DND-41 (cell line): ENCODE results near the gene HES5.
"Not testable (repeated sequence)": the region's sequence is repeated elsewhere in the genome, so short reads cannot be mapped to it uniquely, and the experiment has no call there.

ENCODE experiments used
- ATAC-seq: fragments of 200-7000 bp; cut with Tn5 transposase; 3 replicates; pipeline ENCODE4 v1.9.1; 2021; ENCODE audit warnings: low read depth; ENCODE audit not compliant: insufficient read depth
- DNase-seq: peaks from one replicate; pipeline ENCODE4 v3.0.0-alpha.2; 2020
- H2AFZ ChIP-seq: 2 replicates; pipeline ENCODE4 v1.6.0; 2012; ENCODE audit warnings: low read depth, low read length
- H3K27ac ChIP-seq: 2 replicates; pipeline ENCODE4 v1.5.1; 2012; ENCODE audit warnings: low read length, inconsistent platforms
- H3K27me3 ChIP-seq: fragments of 200-600 bp; sonication (generic); 2 replicates; pipeline ENCODE4 v1.6.0; 2012; ENCODE audit warnings: low read length, mild to moderate bottlenecking, inconsistent platforms; ENCODE audit not compliant: insufficient read depth, poor library complexity
- H3K36me3 ChIP-seq: 2 replicates; pipeline ENCODE4 v1.5.1; 2012; ENCODE audit warnings: low read length, inconsistent platforms; ENCODE audit not compliant: insufficient read depth
- H3K4me1 ChIP-seq: 2 replicates; pipeline ENCODE4 v1.5.1; 2012; ENCODE audit warnings: mild to moderate bottlenecking, low read length; ENCODE audit not compliant: insufficient read depth
- H3K4me2 ChIP-seq: 2 replicates; pipeline ENCODE4 v1.6.0; 2012; ENCODE audit warnings: mild to moderate bottlenecking, moderate library complexity, low read length, inconsistent platforms; ENCODE audit not compliant: insufficient read depth
- H3K4me3 ChIP-seq, 2 experiments: fragments of 200-600 bp in 1 of 2; shearing (Covaris generic) in 1 of 2; 2 replicates each; pipeline ENCODE4 v1.5.1; 2012 to 2016; ENCODE audit warnings: inconsistent platforms in 2 of 2, low read length in 2 of 2, mild to moderate bottlenecking in 2 of 2, low read depth in 1 of 2, moderate library complexity in 1 of 2
- H3K79me2 ChIP-seq: 2 replicates; pipeline ENCODE4 v1.6.0; 2012; ENCODE audit warnings: low read length, inconsistent platforms; ENCODE audit not compliant: insufficient read depth
- H3K9ac ChIP-seq: 2 replicates; pipeline ENCODE4 v1.6.0; 2012; ENCODE audit warnings: low read depth, mild to moderate bottlenecking, inconsistent platforms, low read length, moderate library complexity
- H3K9me3 ChIP-seq: 2 replicates; pipeline ENCODE4 v1.5.1; 2012; ENCODE audit warnings: low read length, moderate library complexity, mild to moderate bottlenecking, inconsistent platforms; ENCODE audit not compliant: insufficient read depth, severe bottlenecking
- H4K20me1 ChIP-seq: 2 replicates; pipeline ENCODE4 v1.6.0; 2012; ENCODE audit warnings: low read length; ENCODE audit not compliant: insufficient read depth
- EZH2 ChIP-seq: IDR thresholded peaks from 3 replicates; pipeline ENCODE4 v1.6.1; 2012; ENCODE audit warnings: borderline replicate concordance, low read depth, mild to moderate bottlenecking, moderate library complexity, low read length, inconsistent platforms; ENCODE audit not compliant: severe bottlenecking
- TF ChIP-seq, protein P1 (sequence below): IDR thresholded peaks from 2 replicates; pipeline ENCODE4 v1.5.1; 2012; ENCODE audit warnings: borderline replicate concordance, low read length, moderate library complexity, mild to moderate bottlenecking; ENCODE audit not compliant: poor library complexity, severe bottlenecking; ENCODE audit errors: extremely low read depth

The HES5 gene

DNA sequence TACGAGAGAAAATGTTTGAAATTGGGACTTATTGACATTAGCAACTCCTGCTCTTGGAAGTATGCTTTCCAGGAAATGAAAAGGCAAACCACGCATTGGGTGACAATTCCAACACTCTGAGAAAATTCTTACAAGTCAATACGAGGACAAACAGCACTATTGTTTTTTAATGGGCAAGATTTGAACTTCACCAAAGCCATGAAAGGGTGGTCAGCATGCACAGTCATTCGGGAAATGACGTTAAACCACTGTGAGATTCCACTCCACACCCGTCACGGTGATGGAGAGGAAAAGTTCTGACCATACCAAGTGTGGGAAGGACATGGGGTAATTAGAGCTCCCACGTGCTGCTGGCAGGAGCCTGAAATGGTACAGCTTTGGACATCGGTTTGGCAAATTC is 44.3 kb upstream of the HES5 start:
- no peak for TF ChIP-seq EZH2
- TF ChIP-seq, protein P1, sequence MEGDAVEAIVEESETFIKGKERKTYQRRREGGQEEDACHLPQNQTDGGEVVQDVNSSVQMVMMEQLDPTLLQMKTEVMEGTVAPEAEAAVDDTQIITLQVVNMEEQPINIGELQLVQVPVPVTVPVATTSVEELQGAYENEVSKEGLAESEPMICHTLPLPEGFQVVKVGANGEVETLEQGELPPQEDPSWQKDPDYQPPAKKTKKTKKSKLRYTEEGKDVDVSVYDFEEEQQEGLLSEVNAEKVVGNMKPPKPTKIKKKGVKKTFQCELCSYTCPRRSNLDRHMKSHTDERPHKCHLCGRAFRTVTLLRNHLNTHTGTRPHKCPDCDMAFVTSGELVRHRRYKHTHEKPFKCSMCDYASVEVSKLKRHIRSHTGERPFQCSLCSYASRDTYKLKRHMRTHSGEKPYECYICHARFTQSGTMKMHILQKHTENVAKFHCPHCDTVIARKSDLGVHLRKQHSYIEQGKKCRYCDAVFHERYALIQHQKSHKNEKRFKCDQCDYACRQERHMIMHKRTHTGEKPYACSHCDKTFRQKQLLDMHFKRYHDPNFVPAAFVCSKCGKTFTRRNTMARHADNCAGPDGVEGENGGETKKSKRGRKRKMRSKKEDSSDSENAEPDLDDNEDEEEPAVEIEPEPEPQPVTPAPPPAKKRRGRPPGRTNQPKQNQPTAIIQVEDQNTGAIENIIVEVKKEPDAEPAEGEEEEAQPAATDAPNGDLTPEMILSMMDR, result no peak
- no peaks in the 10 kb centered on the region for H3K9me3 ChIP-seq
- H3K4me2 ChIP-seq, result no peak overlapping the region
- no peaks in the 10 kb centered on the region for H3K79me2 ChIP-seq
- H3K9ac ChIP-seq, result no peak overlapping the region
- DNase-seq (no peak), ATAC-seq (no peak)
- no peak overlapping the region for H2AFZ ChIP-seq
- H3K36me3 ChIP-seq, result no peaks in the 10 kb centered on the region
- H4K20me1 ChIP-seq, result no peaks in the 10 kb centered on the region
- H3K27ac ChIP-seq, result no peak overlapping the region
- H3K4me1 ChIP-seq, result no peaks in the 10 kb centered on the region
- H3K4me3 ChIP-seq, result no peak overlapping the region
- H3K27me3 ChIP-seq, result no peaks in the 10 kb centered on the region

DNA sequence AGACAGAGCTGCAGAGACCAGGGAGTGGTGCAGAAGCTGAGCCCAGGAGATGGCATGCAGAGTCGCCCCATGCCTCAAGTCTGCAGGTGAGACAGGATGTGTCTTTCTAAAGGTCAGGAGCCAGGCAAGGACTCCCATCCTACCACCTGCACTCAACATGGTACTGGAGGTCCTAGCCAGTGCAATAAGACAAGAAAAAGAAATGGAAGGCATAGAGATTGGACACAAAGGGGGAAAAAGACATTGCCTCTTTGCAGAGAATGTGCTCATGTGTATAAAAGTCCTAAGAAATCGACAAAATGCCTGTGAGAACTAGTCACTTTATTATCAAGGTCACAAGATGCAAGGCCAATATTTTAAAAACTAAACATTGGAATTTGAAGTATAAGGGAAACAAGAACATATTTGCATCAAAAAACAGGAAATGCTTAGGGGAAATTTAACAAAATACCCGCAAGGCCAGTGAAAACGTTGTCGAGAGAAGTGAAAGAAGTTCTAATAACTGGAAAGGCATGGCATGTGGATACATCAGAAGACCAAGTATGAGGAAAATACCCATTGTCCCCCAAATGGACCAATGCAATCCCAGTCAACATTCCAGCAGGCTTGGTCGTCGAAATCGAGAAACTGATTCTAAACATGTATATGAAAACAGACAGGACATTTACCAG is 43.3 kb upstream of the HES5 start:
- H3K4me1 ChIP-seq, result no peaks in the 10 kb centered on the region
- no peaks in the 10 kb centered on the region for H3K79me2 ChIP-seq
- TF ChIP-seq, protein P1, result no peak
- no peak for TF ChIP-seq EZH2
- ATAC-seq (no peak), DNase-seq (no peak)
- no peak overlapping the region for H3K4me3 ChIP-seq
- no peaks in the 10 kb centered on the region for H4K20me1 ChIP-seq
- H3K9ac ChIP-seq, result no peak overlapping the region
- H2AFZ ChIP-seq, result no peak overlapping the region
- H3K36me3 ChIP-seq, result no peaks in the 10 kb centered on the region
- no peaks in the 10 kb centered on the region for H3K9me3 ChIP-seq
- H3K27me3 ChIP-seq, result no peaks in the 10 kb centered on the region
- H3K27ac ChIP-seq, result no peak overlapping the region
- no peak overlapping the region for H3K4me2 ChIP-seq

DNA sequence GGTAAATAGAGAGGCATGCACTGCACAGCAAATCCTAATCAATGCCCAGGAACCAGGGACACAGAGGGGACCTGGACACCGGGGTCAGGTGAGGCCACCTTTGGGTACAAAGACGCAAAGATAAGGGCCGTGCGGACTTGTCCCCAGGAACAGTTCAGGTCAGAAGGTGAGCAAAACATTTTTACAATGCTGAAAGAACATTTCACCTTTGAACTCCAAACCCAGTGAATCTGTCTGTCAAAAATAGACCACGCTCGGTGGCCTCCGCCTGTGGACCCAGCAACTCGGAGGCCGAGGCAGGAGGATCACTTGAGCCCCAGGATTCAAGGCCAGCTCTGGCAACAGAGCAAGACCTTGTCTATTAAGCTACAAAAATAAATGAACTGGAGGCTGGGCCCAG is 41.3 kb upstream of the HES5 start:
- Histone ChIP-seq H3K27me3 (no peaks in the 10 kb centered on the region), H2AFZ (no peak overlapping the region), H3K4me3 (no peak overlapping the region), H3K79me2 (no peaks in the 10 kb centered on the region), H3K36me3 (no peaks in the 10 kb centered on the region), H3K9me3 (no peaks in the 10 kb centered on the region), H3K27ac (no peak overlapping the region), H3K4me2 (no peak overlapping the region), H3K4me1 (no peaks in the 10 kb centered on the region), H4K20me1 (no peaks in the 10 kb centered on the region), H3K9ac (no peak overlapping the region)
- DNase-seq (no peak), ATAC-seq (no peak)
- no peak for TF ChIP-seq EZH2
- TF ChIP-seq, protein P1, result no peak

DNA sequence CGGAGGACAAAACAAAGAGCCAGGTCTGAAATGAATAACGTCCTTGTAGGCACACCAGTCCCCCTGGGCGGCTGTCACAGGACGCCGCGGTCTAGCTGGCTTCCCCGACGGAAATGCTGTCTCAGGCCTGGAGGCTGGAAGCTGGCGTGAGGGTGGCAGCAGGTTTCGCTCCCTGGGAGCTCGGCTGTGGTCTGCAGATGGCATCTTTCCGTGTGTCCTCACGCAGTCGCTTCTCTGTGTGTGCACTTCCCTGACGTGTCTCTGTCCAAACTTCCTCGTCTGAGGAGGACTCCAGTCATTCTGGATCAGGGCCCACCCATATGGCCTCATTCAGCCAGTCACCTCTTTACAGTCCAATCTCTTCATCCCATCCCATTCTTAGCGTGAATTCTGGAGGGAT is 40.3 kb upstream of the HES5 start:
- DNase-seq (no peak), ATAC-seq (no peak)
- H3K9ac ChIP-seq, result no peak overlapping the region
- TF ChIP-seq EZH2, result no peak
- TF ChIP-seq, protein P1, result no peak
- no peaks in the 10 kb centered on the region for H3K4me1 ChIP-seq
- H4K20me1 ChIP-seq, result no peaks in the 10 kb centered on the region
- no peak overlapping the region for H2AFZ ChIP-seq
- no peak overlapping the region for H3K4me3 ChIP-seq
- no peak overlapping the region for H3K27ac ChIP-seq
- H3K27me3 ChIP-seq, result no peaks in the 10 kb centered on the region
- no peaks in the 10 kb centered on the region for H3K79me2 ChIP-seq
- H3K9me3 ChIP-seq, result no peaks in the 10 kb centered on the region
- no peaks in the 10 kb centered on the region for H3K36me3 ChIP-seq
- H3K4me2 ChIP-seq, result no peak overlapping the region

DNA sequence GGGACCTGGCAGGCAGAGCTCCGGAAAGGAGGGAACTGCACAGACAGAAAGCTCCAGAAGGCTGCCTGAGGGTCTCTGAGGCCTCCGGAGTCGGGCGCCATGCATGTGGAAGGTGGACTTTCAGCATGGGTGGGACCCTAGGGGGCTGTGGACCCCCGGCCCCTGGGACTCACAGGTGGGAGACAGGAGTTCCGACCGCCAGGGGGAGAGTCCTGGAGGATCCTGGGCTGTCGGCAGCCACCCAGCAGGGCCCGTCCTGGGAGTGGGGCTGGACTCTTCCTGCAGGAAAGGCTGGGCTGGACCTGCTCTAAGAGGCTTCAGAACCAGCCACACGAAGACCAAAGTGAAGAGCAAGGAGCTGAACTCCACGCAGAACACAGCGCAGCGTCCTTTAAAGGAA is 39.6 kb upstream of the HES5 start:
- not testable (repeated sequence) for H3K9ac ChIP-seq, H4K20me1 ChIP-seq, ATAC-seq, H3K36me3 ChIP-seq, H3K27me3 ChIP-seq, H3K9me3 ChIP-seq, H3K4me1 ChIP-seq, H3K79me2 ChIP-seq, H3K4me3 ChIP-seq, H3K4me2 ChIP-seq, H3K27ac ChIP-seq, DNase-seq, H2AFZ ChIP-seq
